HG03571 (cell line): ENCODE data around the gene LPP.

Experiments
- ATAC-seq: cut with Tn5 transposase; IDR thresholded peaks from one replicate; pipeline ENCODE4 v1.9.1; 2021; ENCODE audit not compliant: unreplicated experiment

The LPP gene

GRCh38 chr3:188722963-188723362, 569.0 kb downstream of the LPP start:
- no peak for ATAC-seq

- ATAC-seq: no peak
These were observed 573.1 kb downstream of the LPP start for GRCh38 chr3:188727052-188727451.

- ATAC-seq: no peak
These were observed 574.5 kb downstream of the LPP start for GRCh38 chr3:188728371-188728896.

- no peak for ATAC-seq
These were observed 575.5 kb downstream of the LPP start for GRCh38 chr3:188729422-188729821.

- no peak for ATAC-seq
These were observed 580.4 kb downstream of the LPP start for GRCh38 chr3:188734395-188734794.

- no peak for ATAC-seq
These were observed 585.6 kb downstream of the LPP start for GRCh38 chr3:188739511-188739910.

- ATAC-seq: no peak
These were observed 586.1 kb downstream of the LPP start for GRCh38 chr3:188740010-188740409.

- ATAC-seq: no peak
These were observed 589.0 kb downstream of the LPP start for GRCh38 chr3:188742755-188743550.

GRCh38 chr3:188744166-188744565, 590.2 kb downstream of the LPP start:
- no peak for ATAC-seq

- no peak for ATAC-seq
These were observed 591.1 kb downstream of the LPP start for GRCh38 chr3:188745031-188745430.

GRCh38 chr3:188746291-188746783, 592.4 kb downstream of the LPP start:
- ATAC-seq: no peak

- no peak for ATAC-seq
These were observed 593.5 kb downstream of the LPP start for GRCh38 chr3:188747489-188747888.

- no peak for ATAC-seq
These were observed 595.2 kb downstream of the LPP start for GRCh38 chr3:188749010-188749617.

GRCh38 chr3:188749830-188750229, 595.9 kb downstream of the LPP start:
- ATAC-seq: no peak

- ATAC-seq: no peak
These were observed 596.7 kb downstream of the LPP start for GRCh38 chr3:188750617-188751016.

GRCh38 chr3:188752850-188753249, 598.9 kb downstream of the LPP start:
- ATAC-seq: no peak

- ATAC-seq: no peak
These were observed 600.3 kb downstream of the LPP start for GRCh38 chr3:188754267-188754666.

- ATAC-seq: no peak
These were observed 602.3 kb downstream of the LPP start for GRCh38 chr3:188756241-188756640.

- ATAC-seq: no peak
These were observed 605.5 kb downstream of the LPP start for GRCh38 chr3:188759336-188760005.

- no peak for ATAC-seq
These were observed 606.5 kb downstream of the LPP start for GRCh38 chr3:188760408-188760807.

- no peak for ATAC-seq
These were observed 607.5 kb downstream of the LPP start for GRCh38 chr3:188761439-188761838.

- no peak for ATAC-seq
These were observed 608.0 kb downstream of the LPP start for GRCh38 chr3:188761964-188762363.
